Right ventricle myocardium inferior (tissue), 1 donor: ENCODE data around the gene SLC39A8. TPM values are rescaled to one million over a fixed set of nuclear protein-coding genes. Genes with fewer than 3 reads are reported as not detected.
"Not testable (repeated sequence)": the region's sequence is repeated elsewhere in the genome, so short reads cannot be mapped to it uniquely, and the experiment has no call there.

Source experiments
- ATAC-seq: fragments of 200-7000 bp; cut with Tn5 transposase; one replicate; pipeline ENCODE4 v1.9.1; 2020; ENCODE audit warnings: mild to moderate bottlenecking, moderate library complexity
- DNase-seq: peaks from one replicate; pipeline ENCODE4 v3.0.0; 2021; ENCODE audit errors: missing footprints
- intact Hi-C: fragments of 100-400 bp; cut with DNase I; formaldehyde crosslinking; loops from one replicate; pipeline ENCODE4 v1.11.0; 2022
- total RNA-seq: library from RNA; stranded (reverse); fragmentation: NEBNext Ultra II Directional; extraction: Animal tissue kit (Norgen Biotek cat#: 25700); gene quantifications from one replicate; pipeline ENCODE4 v1.2.1, GENCODE V29; 2021
- donor health status: DM: no; HTN: yes; CAD: no; lungs with severe emphysema.

The SLC39A8 gene
- total RNA-seq, 1 donor from 2014 or later, result 3.1 TPM

DNA sequence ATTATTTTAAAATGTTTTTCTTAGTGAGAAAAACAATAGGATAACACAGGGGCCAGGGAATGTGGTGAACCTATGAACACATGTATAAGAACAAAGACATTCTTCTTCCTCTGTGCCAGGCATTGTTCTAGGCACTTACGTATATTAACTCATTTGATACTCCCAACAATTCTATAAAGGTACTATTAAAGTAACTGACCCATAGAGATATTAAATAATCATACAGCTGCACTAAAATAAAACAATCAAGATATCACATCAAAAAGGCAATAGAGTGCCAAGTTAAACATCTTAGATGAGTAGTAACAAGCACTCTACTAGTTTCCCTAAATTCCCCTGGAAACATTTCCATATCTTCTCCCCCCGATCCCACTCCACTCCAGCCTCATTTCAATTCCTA, 33.4 kb downstream of the SLC39A8 start:
- intact Hi-C loops, result no loop called here
- no peak for ATAC-seq
- no peak for DNase-seq

DNA sequence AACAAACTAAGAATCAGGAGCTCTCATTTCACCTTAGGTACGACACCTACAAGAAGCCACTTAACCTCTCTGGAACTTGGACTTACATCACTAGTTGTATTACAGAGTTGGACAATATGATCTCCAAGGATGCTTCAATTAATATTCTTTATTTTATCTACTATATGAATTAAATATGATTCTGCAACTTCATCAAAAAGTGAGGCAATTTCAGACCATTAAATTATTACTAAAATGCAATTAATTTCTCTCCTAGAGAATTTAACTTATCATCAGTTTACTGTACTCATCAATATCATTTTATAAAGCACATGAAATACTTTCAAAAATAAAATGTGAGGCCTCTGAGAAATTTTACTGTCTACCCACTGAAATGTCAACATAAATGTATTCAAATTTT, 33.9 kb downstream of the SLC39A8 start:
- intact Hi-C loops, result no loop called here
- DNase-seq (no peak), ATAC-seq (no peak)

GRCh38 chr4:102308032-102308799, 37.1 kb downstream of the SLC39A8 start:
- DNase-seq (no peak), ATAC-seq (no peak)
- intact Hi-C loops, result no loop called here

DNA sequence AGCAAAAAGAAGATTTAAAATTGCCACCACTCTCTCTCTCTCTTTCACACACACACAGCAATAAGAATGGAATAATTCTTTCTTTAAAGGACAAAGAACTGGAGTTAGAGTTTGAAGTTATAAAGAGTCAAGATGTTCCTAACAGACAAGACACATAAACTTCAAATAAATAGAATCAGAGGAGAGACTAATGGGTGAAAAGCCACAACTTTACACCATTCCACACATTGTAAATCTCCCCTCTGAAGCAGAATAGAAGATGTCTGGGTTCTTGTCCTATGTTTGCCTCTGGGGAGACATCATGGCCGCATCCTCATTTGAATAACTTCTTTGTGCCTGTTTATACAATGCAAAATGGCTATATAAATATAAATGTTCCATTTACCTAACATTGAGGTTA, 39.6 kb downstream of the SLC39A8 start:
- intact Hi-C loops, result no loop called here
- DNase-seq, result no peak
- ATAC-seq, result no peak

DNA sequence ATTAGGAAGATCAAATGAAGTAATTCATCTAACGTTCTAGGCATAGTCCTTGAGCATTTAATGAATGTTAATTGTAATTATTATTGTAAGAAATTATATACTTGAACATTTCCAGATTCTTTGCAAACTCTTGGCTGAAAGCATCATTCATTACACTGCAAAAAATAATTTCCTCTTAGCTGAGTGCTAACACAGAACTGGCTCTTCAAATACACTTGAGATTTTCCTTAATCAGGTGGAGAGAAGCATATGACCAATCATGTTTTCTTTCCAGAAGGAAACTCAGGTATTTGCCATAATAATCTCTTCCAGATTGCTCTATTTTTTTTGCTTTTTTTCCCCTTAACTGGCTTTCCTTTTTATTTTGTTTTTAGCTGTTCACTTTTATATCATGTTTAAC, 42.5 kb downstream of the SLC39A8 start:
- ATAC-seq (no peak), DNase-seq (no peak)
- intact Hi-C loops, result no loop called here

DNA sequence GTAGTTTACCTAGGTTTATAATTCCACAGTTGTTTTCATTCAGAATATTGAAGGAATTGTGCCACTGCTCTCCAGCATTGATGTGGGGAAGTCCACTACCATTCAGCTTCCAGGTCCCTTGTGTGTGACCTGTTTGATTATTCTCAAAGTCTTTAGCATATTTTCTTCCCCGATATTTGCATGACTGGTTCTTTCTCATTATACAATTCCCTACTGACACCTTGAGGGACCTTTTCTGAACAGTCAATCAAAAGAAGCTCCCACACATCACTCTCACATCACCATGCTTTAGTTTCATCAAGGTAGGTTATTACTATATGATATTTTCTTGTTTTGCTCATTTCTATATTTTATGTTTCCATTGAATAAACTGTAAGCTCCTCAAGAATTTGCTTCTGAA, 44.1 kb downstream of the SLC39A8 start:
- ATAC-seq (no peak), DNase-seq (no peak)
- intact Hi-C loops, result no loop called here

GRCh38 chr4:102299354-102300107, 45.8 kb downstream of the SLC39A8 start:
- intact Hi-C loops, result no loop called here
- no peak for ATAC-seq
- no peak for DNase-seq

DNA sequence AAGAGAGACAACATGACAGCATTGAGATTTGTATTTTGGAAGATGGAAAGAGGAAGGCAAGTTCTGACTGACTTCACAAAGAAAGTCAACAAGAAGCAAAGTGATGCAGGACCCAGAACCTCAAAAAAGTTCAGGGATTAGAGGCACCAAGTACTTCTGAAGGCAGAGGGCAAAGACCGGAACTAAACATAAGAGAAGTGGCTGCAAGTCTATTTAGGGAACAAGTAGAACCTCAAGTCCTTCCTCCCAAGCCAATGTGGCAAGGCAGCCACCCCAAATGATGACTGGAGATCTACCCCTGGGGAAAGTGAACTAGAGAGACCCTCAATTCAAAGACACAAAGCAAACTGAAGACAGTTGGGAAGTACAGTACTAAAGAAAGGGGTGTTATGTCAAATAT, 46.6 kb downstream of the SLC39A8 start:
- DNase-seq, result no peak
- no peak for ATAC-seq
- intact Hi-C loops, result no loop called here

DNA sequence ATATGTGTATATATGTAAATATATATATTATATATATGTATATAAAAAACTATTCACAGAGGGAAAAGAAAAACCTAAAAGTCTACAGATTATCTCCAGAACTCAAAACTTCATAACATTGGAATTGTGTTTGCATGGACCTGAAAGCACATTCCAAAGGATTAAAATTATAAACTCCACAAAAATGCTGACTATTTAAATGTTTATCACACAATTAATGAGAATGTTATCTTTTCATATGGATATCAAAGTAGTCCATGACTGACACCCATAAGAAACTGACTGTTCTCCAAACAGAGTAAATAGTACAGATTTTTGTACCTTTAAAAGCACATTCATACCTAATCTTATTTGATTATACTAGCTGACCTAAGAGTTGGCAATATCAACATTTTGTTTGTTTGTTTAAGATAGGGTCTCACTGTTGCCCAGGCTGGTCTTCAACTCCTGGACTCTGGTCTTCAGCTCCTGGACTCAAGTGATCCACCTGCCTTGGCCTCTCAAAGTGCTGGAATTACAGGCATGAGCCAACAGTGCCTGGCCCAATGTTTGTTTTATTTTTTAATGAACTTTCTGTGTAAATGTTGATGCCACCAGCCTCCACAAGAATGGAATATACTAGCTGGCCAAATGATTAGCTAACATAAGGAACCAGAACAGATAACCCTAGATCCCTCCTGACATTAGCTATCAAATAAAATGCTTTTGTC, 50.0 kb downstream of the SLC39A8 start:
- ATAC-seq (no peak), DNase-seq (no peak)
- intact Hi-C loops, result no loop called here

- intact Hi-C loops, result no loop called here
- no peak for ATAC-seq
- no peak for DNase-seq
These were observed 56.8 kb downstream of the SLC39A8 start for GRCh38 chr4:102288497-102288896.

- intact Hi-C loops, result no loop called here
- ATAC-seq, result no peak
- no peak for DNase-seq
These were observed 59.5 kb downstream of the SLC39A8 start for GRCh38 chr4:102285831-102286230.

- intact Hi-C loops, result no loop called here
- no peak for DNase-seq
- no peak for ATAC-seq
These were observed 64.0 kb downstream of the SLC39A8 start for GRCh38 chr4:102281171-102281839.

- intact Hi-C loops, ATAC-seq: not testable (repeated sequence)
- DNase-seq, result peak; percentile 55
These were observed 72.0 kb downstream of the SLC39A8 start for GRCh38 chr4:102273317-102273716.

DNA sequence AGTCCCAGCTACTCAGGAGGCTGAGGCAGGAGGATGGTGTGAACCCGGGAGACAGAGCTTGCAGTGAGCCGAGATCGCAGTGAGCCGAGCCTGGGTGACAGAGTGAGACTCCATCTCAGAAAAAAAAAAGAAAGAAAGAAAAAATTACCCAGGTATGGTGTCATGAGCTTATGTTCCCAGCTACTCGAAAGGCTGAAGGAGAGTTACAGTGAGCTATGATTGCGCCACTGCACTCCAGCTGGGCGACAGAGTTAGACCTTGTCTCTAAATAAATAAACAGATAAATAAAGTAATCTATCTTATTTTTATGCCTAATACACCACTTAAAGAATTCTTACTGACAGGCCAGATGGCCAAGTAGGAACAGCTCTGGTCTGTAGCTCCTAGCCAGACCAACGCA, 73.0 kb downstream of the SLC39A8 start:
- intact Hi-C loops, result no loop called here

DNA sequence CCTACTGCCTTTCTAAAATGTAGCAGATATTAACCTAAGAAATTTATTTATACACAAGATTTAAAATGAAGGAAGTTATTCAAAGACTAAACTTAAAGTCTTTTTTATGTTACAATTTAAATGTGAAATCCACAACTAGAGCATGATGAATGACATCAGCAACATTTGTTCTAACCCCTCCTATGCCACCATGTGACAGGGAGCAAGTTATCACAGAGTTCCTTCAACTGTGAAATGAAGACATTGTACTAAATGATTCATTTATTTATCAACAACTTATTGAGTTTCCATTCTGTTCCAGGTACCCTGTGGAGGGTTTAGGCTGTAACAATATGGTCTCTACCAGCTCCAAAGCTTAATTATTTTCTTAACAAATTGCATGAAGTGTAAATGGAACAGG, 76.9 kb downstream of the SLC39A8 start:
- intact Hi-C loops, result no loop called here
- no peak for DNase-seq
- ATAC-seq, result no peak

More for the DNA sequence above, 73.0 kb downstream of the SLC39A8 start:
- DNase-seq, result no peak
- ATAC-seq, result no peak

GRCh38 chr4:102263024-102263787, 82.1 kb downstream of the SLC39A8 start:
- no peak for ATAC-seq
- intact Hi-C loops, result no loop called here

DNA sequence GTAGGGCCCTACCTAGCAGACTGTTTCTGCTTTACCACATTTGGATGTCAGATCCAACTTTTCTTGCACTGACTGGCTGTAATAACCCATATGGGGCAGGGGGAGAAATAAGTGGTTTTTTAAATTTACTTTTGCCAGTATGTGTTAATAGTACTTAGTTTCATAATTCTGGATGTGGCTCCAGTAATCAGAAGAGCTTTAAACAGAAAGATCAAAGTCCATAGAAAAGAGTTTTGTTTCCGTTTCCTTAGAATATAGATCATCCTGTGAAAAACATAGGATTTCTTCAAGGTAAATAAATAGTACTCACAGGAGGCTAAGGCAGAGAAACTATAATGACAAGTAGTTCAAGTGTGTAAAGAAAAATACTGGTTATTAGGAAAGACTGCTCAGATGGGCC, 85.6 kb downstream of the SLC39A8 start:
- DNase-seq (no peak), ATAC-seq (no peak)
- intact Hi-C loops, result no loop called here

More at GRCh38 chr4:102263024-102263787, 82.1 kb downstream of the SLC39A8 start:
- DNase-seq, result no peak

DNA sequence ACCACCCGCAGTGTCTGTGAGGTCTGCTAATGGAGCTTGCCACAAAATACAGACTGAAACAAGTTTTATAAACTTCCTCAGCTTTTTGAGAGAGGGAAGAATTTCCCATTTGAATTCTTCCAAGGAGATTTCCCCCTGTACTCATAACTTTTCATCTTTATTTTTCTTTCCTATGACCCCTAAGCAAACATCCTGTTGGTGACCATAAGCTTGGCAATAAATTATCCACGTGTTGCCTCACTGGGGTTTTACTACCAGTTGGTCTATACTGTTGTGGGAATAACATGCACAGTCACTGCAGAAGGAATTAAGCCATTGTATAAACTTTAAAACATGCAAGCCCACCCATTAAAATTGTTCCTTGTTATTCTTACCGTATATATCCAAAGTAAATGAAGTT, 86.2 kb downstream of the SLC39A8 start:
- ATAC-seq, result no peak
- intact Hi-C loops, result no loop called here
- no peak for DNase-seq

GRCh38 chr4:102256321-102256720, 89.0 kb downstream of the SLC39A8 start:
- DNase-seq (no peak), ATAC-seq (no peak)
- intact Hi-C loops, result no loop called here
